IMR-90 (cell line): Measurements from ENCODE around the gene C7. TPM values are rescaled to one million over a fixed set of nuclear protein-coding genes. Genes with fewer than 3 reads are reported as not detected.

ENCODE experiments used
- ATAC-seq: fragments of 200-7000 bp; cut with Tn5 transposase; 2 replicates; pipeline ENCODE4 v1.9.1; 2020; ENCODE audit warnings: low read depth, mild to moderate bottlenecking, moderate library complexity
- BruUV-seq: library from RNA; stranded (reverse); fragments of 400-500 nt; replicated peaks from 2 replicates; lab custom pipeline; 2021; lab: Mats Ljungman, UMichigan
- CTCF ChIA-PET: fragments of 300-600 bp; formaldehyde crosslinking; extraction: SDS; loops from one replicate; lab custom pipeline; 2021; ENCODE audit warnings: antibody characterized with exemption; lab: Yijun Ruan, JAX
- POLR2A ChIA-PET: fragments of 300-600 bp; sonication (Branson Sonifier 250); formaldehyde crosslinking; loops from one replicate; lab custom pipeline; 2022; ENCODE audit warnings: antibody characterized with exemption; ENCODE audit not compliant: unreplicated experiment; lab: Charles Lee
- DNase-seq: peaks from one replicate; pipeline ENCODE4 v3.0.0; 2013
- H2AFZ ChIP-seq: replicated peaks from 2 replicates; pipeline ENCODE3; 2013; ENCODE audit warnings: low read length, mild to moderate bottlenecking; ENCODE audit not compliant: poor library complexity
- H2AK5ac ChIP-seq: 2 replicates; pipeline ENCODE4 v1.6.1; 2013; ENCODE audit warnings: low read depth, low read length, inconsistent platforms
- H2AK9ac ChIP-seq: replicated peaks from 2 replicates; pipeline ENCODE3; 2013; ENCODE audit warnings: mild to moderate bottlenecking, low read depth, low read length, moderate library complexity; ENCODE audit not compliant: poor library complexity
- H2BK120ac ChIP-seq: 2 replicates; pipeline ENCODE4 v1.6.1; 2013; ENCODE audit warnings: low read depth, low read length, inconsistent platforms
- H2BK15ac ChIP-seq: 3 replicates; pipeline ENCODE4 v1.6.1; 2013; ENCODE audit warnings: low read depth, low read length, inconsistent platforms
- H2BK20ac ChIP-seq: 2 replicates; pipeline ENCODE4 v1.6.1; 2013; ENCODE audit warnings: low read depth, mild to moderate bottlenecking, inconsistent platforms, low read length, moderate library complexity
- H2BK5ac ChIP-seq: 2 replicates; pipeline ENCODE4 v1.6.1; 2013; ENCODE audit warnings: mild to moderate bottlenecking, low read depth, low read length, inconsistent platforms; ENCODE audit not compliant: poor library complexity, severe bottlenecking
- H3K14ac ChIP-seq: replicated peaks from 2 replicates; pipeline ENCODE4 v1.6.1; 2013; ENCODE audit warnings: low read depth, low read length, inconsistent platforms
- H3K18ac ChIP-seq: 2 replicates; pipeline ENCODE4 v1.6.1; 2013; ENCODE audit warnings: low read depth, low read length, control low read depth
- H3K23ac ChIP-seq: 2 replicates; pipeline ENCODE4 v1.6.1; 2013; ENCODE audit warnings: low read depth, low read length, inconsistent platforms
- H3K27ac ChIP-seq: 2 replicates; pipeline ENCODE4 v1.5.1; 2013; ENCODE audit warnings: mild to moderate bottlenecking, control low read depth, low read length; ENCODE audit not compliant: insufficient read depth
- H3K27me3 ChIP-seq: 2 replicates; pipeline ENCODE4 v1.6.1; 2013; ENCODE audit warnings: low read length; ENCODE audit not compliant: control insufficient read depth, insufficient read depth
- H3K36me3 ChIP-seq: 2 replicates; pipeline ENCODE4 v1.6.1; 2013; ENCODE audit warnings: low read length, mixed read lengths; ENCODE audit not compliant: control insufficient read depth, insufficient read depth
- H3K4ac ChIP-seq: 2 replicates; pipeline ENCODE4 v1.6.1; 2013; ENCODE audit warnings: low read depth, low read length, inconsistent platforms
- H3K4me1 ChIP-seq: 2 replicates; pipeline ENCODE4 v1.6.1; 2013; ENCODE audit warnings: low read length, mixed read lengths; ENCODE audit not compliant: control insufficient read depth, insufficient read depth
- H3K4me2 ChIP-seq: 2 replicates; pipeline ENCODE4 v1.6.1; 2013; ENCODE audit warnings: low read depth, mild to moderate bottlenecking, control low read depth, low read length, moderate library complexity
- H3K4me3 ChIP-seq: 2 replicates; pipeline ENCODE4 v1.5.1; 2013; ENCODE audit warnings: low read depth, mild to moderate bottlenecking, control low read depth, low read length, moderate library complexity; ENCODE audit not compliant: insufficient read depth
- H3K56ac ChIP-seq: 2 replicates; pipeline ENCODE4 v1.6.1; 2013; ENCODE audit warnings: low read length, inconsistent platforms; ENCODE audit not compliant: insufficient read depth; ENCODE audit errors: extremely low read depth
- H3K79me1 ChIP-seq, 2 experiments: 2 replicates each; pipeline ENCODE4 v1.6.1; 2013; ENCODE audit warnings: low read length in 2 of 2, inconsistent platforms in 1 of 2, low read depth in 1 of 2
- H3K9ac ChIP-seq: 2 replicates; pipeline ENCODE4 v1.6.1; 2013; ENCODE audit warnings: low read depth, low read length, control low read depth
- H3K9me1 ChIP-seq: 2 replicates; pipeline ENCODE4 v1.6.1; 2013; ENCODE audit warnings: low read length, inconsistent platforms; ENCODE audit not compliant: insufficient read depth
- H3K9me3 ChIP-seq: 2 replicates; pipeline ENCODE4 v1.6.1; 2013; ENCODE audit warnings: low read length; ENCODE audit not compliant: control insufficient read depth, insufficient read depth
- H4K20me1 ChIP-seq: 2 replicates; pipeline ENCODE4 v1.6.1; 2013; ENCODE audit warnings: low read length, inconsistent platforms; ENCODE audit not compliant: insufficient read depth
- H4K5ac ChIP-seq: 2 replicates; pipeline ENCODE4 v1.6.1; 2013; ENCODE audit warnings: mild to moderate bottlenecking, low read depth, low read length, control low read depth
- H4K8ac ChIP-seq, 2 experiments: 2 replicates each; pipeline ENCODE4 v1.6.1; 2013; ENCODE audit warnings: low read depth in 2 of 2, low read length in 2 of 2, control low read depth in 1 of 2, inconsistent platforms in 1 of 2
- H4K91ac ChIP-seq: 2 replicates; pipeline ENCODE4 v1.6.1; 2013; ENCODE audit warnings: low read depth, low read length, inconsistent platforms; ENCODE audit not compliant: insufficient read depth
- CEBPB ChIP-seq: IDR thresholded peaks from 2 replicates; pipeline ENCODE4 v1.6.1; 2012; ENCODE audit warnings: low read depth, low read length, improper control_type of control experiment
- ELK1 ChIP-seq: fragments of 150-350 bp; IDR thresholded peaks from 2 replicates; pipeline ENCODE4 v1.6.1; 2016; ENCODE audit warnings: low read depth, mild to moderate bottlenecking, low read length, moderate library complexity, borderline replicate concordance
- WGBS, 2 experiments: methylation state at CpG; one replicate each; pipeline versions ENCODE4 v1.1.5 to v1.1.7; 2013; ENCODE audit warnings: missing lambda C conversion rate in 2 of 2; ENCODE audit not compliant: insufficient read length in 1 of 2; ENCODE audit errors: extremely low coverage in 2 of 2; 5-methylcytosine and 5-hydroxymethylcytosine counted together
- dilution Hi-C: fragments of 300-500 bp; cut with HindIII; formaldehyde crosslinking; loops from one replicate; pipeline ENCODE4 v1.14.3; 2018; ENCODE audit warnings: low sequenced_read_pairs; ENCODE audit not compliant: unreplicated experiment
- in situ Hi-C: fragments of 300-500 bp; cut with MboI; formaldehyde crosslinking; loops from 3 replicates; pipeline ENCODE4 v1.14.3; 2019; ENCODE audit warnings: low sequenced_read_pairs, inconsistent platforms, mixed read lengths
- intact Hi-C: fragments of 100-400 bp; cut with micrococcal nuclease; formaldehyde crosslinking; loops from 2 replicates; pipeline ENCODE4 v1.10.0; 2022
- polyA plus RNA-seq, 3 experiments: library from polyadenylated mRNA; depleted of rRNA; stranded (reverse); fragments of >200 nt; gene quantifications; 2 replicates each; pipeline ENCODE4 v1.2.3, GENCODE V29; 2012; ENCODE audit warnings: low replicate concordance in 1 of 3
- total RNA-seq: library from RNA; depleted of rRNA; stranded (reverse); fragments of >200 nt; gene quantifications from 2 replicates; pipeline ENCODE4 v1.2.3, GENCODE V29; 2012

The C7 gene
- total and polyA plus RNA-seq, 2 of the 4 experiments (the other 2 are of a cell fraction): 0.54 to 1.8 TPM

GRCh38 chr5:40873286-40873880 lies 35.9 kb upstream of the C7 start:
- CTCF ChIA-PET: interaction anchor here (0.6 kb wide), 1 partner anchor 1607 kb away, joined by 4 read pairs; no protein-coding TSS in a partner anchor
- no peak overlapping the region for H3K4me3 ChIP-seq
- TF ChIP-seq ELK1: no peak
- TF ChIP-seq CEBPB: no peak
- no peak overlapping the region for H4K5ac ChIP-seq
- H4K20me1 ChIP-seq: no peaks in the 10 kb centered on the region
- in situ Hi-C loops: loop anchor here (10.0 kb wide), 2 partner anchors 929 to 1289 kb away; no protein-coding TSS in a partner anchor
- H3K27ac ChIP-seq: no peak overlapping the region
- no peaks in the 10 kb centered on the region for H3K4me1 ChIP-seq
- no peak overlapping the region for H3K18ac ChIP-seq
- no peak for ATAC-seq
- no peaks in the 10 kb centered on the region for H3K27me3 ChIP-seq
- no peak overlapping the region for H3K4me2 ChIP-seq
- no peak overlapping the region for H3K56ac ChIP-seq
- dilution Hi-C loops: no loop called here
- POLR2A ChIA-PET: no interaction called here
- H4K91ac ChIP-seq: no peak overlapping the region
- no peak overlapping the region for H2BK15ac ChIP-seq
- H3K14ac ChIP-seq: no peak overlapping the region
- no peak overlapping the region for H4K8ac ChIP-seq
- H2BK5ac ChIP-seq: no peak overlapping the region
- H2AFZ ChIP-seq: no peak overlapping the region
- H3K9ac ChIP-seq: no peak overlapping the region
- no peak overlapping the region for H2BK120ac ChIP-seq
- intact Hi-C loops: loop anchor here (10.0 kb wide), 1 partner anchor 1159 kb away; no protein-coding TSS in a partner anchor
- no peak for DNase-seq
- peaks cover 4% of the 10 kb centered on the region; the same call in 1 of the 2 replicates for H3K9me3 ChIP-seq
- no peaks in the 10 kb centered on the region for H3K36me3 ChIP-seq
- H2BK20ac ChIP-seq: no peak overlapping the region
- no peak overlapping the region for H2AK9ac ChIP-seq
- H2AK5ac ChIP-seq: no peak overlapping the region
- H3K79me1 ChIP-seq: no peaks in the 10 kb centered on the region
- BruUV-seq: no TSS peak
- H3K4ac ChIP-seq: no peak overlapping the region
- H3K23ac ChIP-seq: no peak overlapping the region
- H3K9me1 ChIP-seq: no peaks in the 10 kb centered on the region
- WGBS, 2 experiments: 60% methylated on average over 1 of the region's 3 CpGs; no CpG with 5 or more reads in 1 of the 2 experiments
